ENCODE results near the gene RHOT2.

Gene RHOT2

DNA sequence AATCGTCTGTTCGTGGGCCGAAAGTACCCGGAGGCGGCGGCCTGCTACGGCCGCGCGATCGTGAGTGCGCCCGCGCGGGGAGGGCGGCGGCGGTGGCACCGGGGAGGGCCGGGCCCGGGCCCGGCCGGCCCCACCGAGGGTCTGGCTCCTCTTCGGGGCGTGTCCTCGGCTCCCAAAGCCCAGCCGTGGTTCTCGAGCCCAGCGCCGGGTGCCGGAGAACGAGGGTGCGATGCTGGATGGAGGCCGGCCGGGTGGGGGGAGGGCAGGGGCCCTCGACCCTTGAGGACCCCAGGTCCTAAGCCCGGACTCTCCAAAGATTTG, 12.7 kb downstream of the RHOT2 start:
- Mint-ChIP-seq H3K4me3 (peak overlapping the region; percentile 75 to 78), H3K27me3 (no peaks in the 10 kb centered on the region), H3K9me3 (no peaks in the 10 kb centered on the region), H3K4me1 (ENCODE audit: low read depth in 2 of 2) (peaks cover 7 to 33% of the 10 kb centered on the region in 2 donors), H3K36me3 (ENCODE audit: insufficient read depth) (peaks cover 35% of the 10 kb centered on the region), H3K27ac (peak overlapping the region in 1 of 2 donors; percentile 32)
- ATAC-seq (replicated peaks): no peak
- no peak for DNase-seq

GRCh38 chr16:680967-681745, 13.2 kb downstream of the RHOT2 start:
- H3K36me3 Mint-ChIP-seq (ENCODE audit: insufficient read depth): peaks cover 35% of the 10 kb centered on the region
- peak overlapping the region; percentile 32 to 44 for H3K27ac Mint-ChIP-seq
- peak overlapping the region; percentile 75 to 78 for H3K4me3 Mint-ChIP-seq
- H3K4me1 Mint-ChIP-seq (ENCODE audit: low read depth in 2 of 2): peaks cover 7 to 37% of the 10 kb centered on the region in 2 donors
- no peak for ATAC-seq (replicated peaks)
- no peak for DNase-seq
- no peaks in the 10 kb centered on the region for H3K27me3 Mint-ChIP-seq
- H3K9me3 Mint-ChIP-seq: no peaks in the 10 kb centered on the region

DNA sequence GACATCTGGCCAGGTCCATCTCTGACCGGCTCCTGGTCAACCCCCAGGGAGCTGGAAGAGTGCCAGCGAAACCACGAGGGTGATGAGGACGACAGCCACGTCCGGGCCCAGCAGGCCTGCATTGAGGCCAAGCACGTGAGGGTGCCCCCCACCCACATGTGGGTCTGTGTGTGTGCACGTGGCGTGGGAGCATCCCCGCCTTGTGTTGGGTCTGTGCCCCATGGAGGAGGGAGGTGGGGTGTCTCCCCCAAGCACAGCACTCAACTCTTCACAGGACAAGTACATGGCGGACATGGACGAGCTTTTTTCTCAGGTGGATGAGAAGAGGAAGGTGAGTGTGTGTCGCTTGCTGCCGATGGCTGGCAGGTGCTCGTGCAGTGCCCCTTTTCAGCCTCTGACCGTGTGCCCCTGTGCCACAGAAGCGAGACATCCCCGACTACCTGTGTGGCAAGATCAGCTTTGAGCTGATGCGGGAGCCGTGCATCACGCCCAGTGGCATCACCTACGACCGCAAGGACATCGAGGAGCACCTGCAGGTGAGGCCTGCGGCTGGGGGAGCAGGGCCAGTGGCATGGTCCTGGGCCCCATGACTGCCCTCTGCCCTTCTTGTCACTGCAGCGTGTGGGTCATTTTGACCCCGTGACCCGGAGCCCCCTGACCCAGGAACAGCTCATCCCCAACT, 14.0 kb downstream of the RHOT2 start:
- Mint-ChIP-seq H3K4me1 (ENCODE audit: low read depth in 2 of 2) (peaks cover 7 to 36% of the 10 kb centered on the region in 2 donors), H3K27me3 (no peaks in the 10 kb centered on the region), H3K9me3 (no peaks in the 10 kb centered on the region), H3K36me3 (ENCODE audit: insufficient read depth) (peaks cover 35% of the 10 kb centered on the region), H3K4me3 (peak overlapping the region; percentile 75 to 78), H3K27ac (peak overlapping the region in 1 of 2 donors; percentile 32)
- no peak for DNase-seq
- no peak for ATAC-seq (replicated peaks)

DNA sequence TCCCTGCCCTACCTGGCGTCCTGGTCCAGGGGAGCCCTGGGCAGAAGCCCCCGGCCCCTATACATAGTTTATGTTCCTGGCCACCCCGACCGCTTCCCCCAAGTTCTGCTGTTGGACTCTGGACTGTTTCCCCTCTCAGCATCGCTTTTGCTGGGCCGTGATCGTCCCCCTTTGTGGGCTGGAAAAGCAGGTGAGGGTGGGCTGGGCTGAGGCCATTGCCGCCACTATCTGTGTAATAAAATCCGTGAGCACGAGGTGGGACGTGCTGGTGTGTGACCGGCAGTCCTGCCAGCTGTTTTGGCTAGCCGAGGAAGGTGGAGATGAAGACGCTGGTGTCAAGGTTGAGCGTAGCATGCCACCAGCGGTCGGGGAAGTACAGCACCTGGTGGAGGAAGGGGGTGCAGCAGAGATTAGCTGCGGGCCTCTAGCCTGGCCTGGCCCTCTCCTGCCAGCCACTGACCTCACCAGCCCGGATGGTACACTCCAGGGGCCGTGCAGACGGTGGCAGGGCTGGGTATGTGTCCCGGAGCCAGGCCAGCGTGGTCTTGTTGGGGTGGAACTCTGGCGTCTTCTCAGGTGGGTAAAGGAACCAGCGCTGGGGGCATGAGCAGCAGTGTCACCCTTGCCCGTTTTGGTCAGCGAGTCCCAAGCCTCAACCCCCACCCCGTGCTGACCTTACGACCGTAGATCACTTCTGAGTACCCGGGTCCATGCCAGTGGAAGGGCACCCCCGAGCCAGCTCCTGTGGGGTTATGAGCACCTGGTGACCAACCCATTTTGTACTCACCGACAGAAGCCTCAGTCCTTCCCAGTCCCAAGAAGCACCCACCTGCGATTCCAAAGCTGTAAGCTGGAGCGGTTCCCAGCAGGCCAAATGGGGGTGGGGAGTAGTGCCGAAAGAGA, 14.8 kb downstream of the RHOT2 start:
- Mint-ChIP-seq H3K9me3 (no peaks in the 10 kb centered on the region), H3K36me3 (ENCODE audit: insufficient read depth) (peaks cover 35% of the 10 kb centered on the region), H3K4me1 (ENCODE audit: low read depth in 2 of 2) (peaks cover 7 to 35% of the 10 kb centered on the region in 2 donors), H3K4me3 (peak overlapping the region; percentile 75 to 78), H3K27ac (peak overlapping the region; percentile 65 to 83), H3K27me3 (no peaks in the 10 kb centered on the region)
- no peak for ATAC-seq (replicated peaks)
- no peak for DNase-seq

DNA sequence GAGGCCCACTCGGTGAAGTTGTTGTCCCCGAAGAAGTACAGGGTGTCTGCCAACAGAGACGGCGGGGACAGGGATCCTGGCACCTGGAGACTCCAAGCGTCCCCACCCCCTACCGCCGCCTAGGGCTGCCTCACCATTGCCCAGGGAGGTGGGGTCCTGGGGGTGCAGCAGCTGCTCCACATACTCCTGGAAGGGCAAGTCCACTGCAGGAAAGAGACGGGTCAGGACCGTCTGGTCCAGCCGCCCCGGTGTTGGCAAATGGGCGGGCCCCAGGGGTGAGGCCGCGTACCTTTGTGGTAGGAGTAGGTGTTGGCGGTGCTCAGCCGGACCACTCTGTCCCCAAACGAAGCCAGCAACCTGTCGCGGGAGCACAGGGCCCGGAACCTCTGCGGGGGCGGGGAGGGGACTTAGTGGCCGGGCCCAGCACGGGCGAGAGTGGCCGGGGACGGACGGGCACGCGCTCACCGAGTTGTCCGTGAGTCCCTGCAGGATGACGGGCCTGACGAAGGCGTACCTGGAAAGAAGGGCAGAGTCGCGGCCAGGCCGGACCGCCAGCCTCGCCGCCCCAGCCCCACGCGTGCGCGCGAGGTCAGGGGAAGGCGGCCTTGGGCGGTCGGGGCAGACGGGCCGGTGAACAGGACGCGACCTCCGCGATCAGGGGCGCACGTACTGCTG, 15.6 kb downstream of the RHOT2 start:
- Mint-ChIP-seq H3K4me3 (peak overlapping the region; percentile 75 to 78), H3K9me3 (no peaks in the 10 kb centered on the region), H3K27me3 (no peaks in the 10 kb centered on the region), H3K4me1 (ENCODE audit: low read depth in 2 of 2) (peaks cover 7 to 35% of the 10 kb centered on the region in 2 donors), H3K36me3 (ENCODE audit: insufficient read depth) (peaks cover 35% of the 10 kb centered on the region), H3K27ac (peak overlapping the region; percentile 65 to 83)
- ATAC-seq (replicated peaks) (no peak), DNase-seq (no peak)

DNA sequence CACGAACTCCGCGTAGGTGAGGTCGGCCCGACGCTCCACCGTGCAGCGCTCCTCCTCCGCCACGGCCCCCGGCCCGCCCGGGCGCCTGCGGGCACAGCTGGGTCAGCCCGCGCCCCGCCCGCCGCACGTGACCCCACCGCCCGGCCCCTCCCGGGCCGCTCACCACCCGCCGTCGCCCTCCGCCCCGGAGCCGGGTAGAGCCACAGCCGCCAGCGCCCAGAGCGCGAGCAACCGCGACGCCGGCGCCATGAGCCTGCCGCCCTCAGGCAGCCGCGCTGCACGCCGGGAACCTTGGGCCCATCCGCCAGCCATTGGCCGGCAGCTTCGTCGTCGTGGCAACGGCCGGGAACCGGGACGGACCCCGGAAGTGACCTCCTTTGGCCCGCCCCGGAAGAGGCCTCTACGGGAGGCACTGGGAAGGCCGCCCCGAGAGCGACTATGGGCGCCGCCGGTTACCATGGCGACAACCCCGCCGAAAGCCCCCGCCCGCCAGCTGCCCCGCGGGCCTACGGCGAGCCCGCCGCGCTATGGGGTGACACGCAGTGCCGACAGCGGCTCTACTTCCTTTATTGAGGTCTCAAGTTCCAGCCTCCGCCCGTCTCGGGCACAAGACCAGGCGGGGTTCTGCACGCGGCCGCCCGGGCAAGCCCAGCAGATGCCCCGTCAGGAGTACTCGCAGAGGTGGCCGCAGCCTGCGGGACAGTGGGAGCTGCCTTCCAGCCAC, 16.3 kb downstream of the RHOT2 start, which contains the start of gene JMJD8:
JMJD8 (minus strand) TSS at position 264 of the 724 bp plus-strand sequence; CDS start at position 249, 15 bp downstream.
- DNase-seq (peak; percentile 91 to 96 (median 94)), ATAC-seq (replicated peaks) (peak; percentile 76)
- no peaks in the 10 kb centered on the region for H3K27me3 Mint-ChIP-seq
- peaks cover 35% of the 10 kb centered on the region for H3K36me3 Mint-ChIP-seq (ENCODE audit: insufficient read depth)
- peaks cover 7 to 35% of the 10 kb centered on the region in 2 donors for H3K4me1 Mint-ChIP-seq (ENCODE audit: low read depth in 2 of 2)
- H3K27ac Mint-ChIP-seq: peak within 1 kb of the TSS; percentile 75 to 83
- peak within 1 kb of the TSS; percentile 75 to 78 for H3K4me3 Mint-ChIP-seq
- no peaks in the 10 kb centered on the region for H3K9me3 Mint-ChIP-seq

DNA sequence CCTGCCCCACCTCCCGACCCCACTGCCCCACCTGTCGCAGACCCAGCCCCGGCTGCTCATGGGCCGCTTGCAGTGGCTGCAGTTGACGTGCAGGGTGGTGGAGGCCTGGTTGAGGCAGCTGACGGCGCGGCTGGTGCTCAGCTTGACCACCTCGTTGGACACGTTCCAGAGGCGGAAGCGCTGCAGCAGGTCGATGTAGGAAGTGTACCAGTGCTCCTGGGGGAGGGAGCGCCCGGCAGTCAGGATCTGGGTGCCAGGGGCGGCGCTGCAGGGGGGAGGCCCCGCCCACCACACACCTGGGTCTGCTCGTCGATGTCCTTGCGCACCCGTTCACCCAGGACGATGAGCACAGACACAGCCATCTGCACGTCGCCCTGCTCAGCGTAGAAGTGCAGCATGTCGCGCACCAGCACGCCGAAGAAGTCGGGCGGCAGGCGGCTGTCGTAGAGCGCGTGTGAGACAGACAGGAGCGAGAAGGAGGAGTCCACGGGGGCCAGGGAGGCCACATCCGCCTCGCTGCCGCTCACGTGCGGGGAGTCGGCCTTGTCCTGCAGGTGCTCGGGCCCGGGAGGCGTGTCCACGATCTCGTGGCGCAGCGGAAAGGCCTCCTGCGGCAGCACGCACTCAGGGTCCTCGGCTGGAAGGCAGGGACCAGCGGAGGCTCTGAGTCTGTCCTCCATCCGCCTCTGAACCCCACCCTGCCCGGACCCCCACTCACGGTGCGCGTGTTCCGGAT, 17.2 kb downstream of the RHOT2 start:
- Mint-ChIP-seq H3K27ac (peak overlapping the region in 1 of 2 donors; percentile 83), H3K9me3 (no peaks in the 10 kb centered on the region), H3K4me1 (ENCODE audit: low read depth in 2 of 2) (peaks cover 5 to 41% of the 10 kb centered on the region in 2 donors), H3K27me3 (no peaks in the 10 kb centered on the region), H3K4me3 (peak overlapping the region in 1 of 2 donors; percentile 65), H3K36me3 (ENCODE audit: insufficient read depth) (peaks cover 35% of the 10 kb centered on the region)
- ATAC-seq (replicated peaks) (no peak), DNase-seq (no peak)

GRCh38 chr16:685967-686366, 18.0 kb downstream of the RHOT2 start:
- Mint-ChIP-seq H3K4me1 (ENCODE audit: low read depth in 2 of 2) (peaks cover 10 to 42% of the 10 kb centered on the region in 2 donors), H3K27me3 (no peaks in the 10 kb centered on the region), H3K4me3 (peak overlapping the region; percentile 55 to 65), H3K36me3 (ENCODE audit: insufficient read depth) (peaks cover 37% of the 10 kb centered on the region), H3K9me3 (no peaks in the 10 kb centered on the region), H3K27ac (peak overlapping the region in 1 of 2 donors; percentile 78)
- ATAC-seq (replicated peaks): no peak
- DNase-seq: no peak

- Mint-ChIP-seq H3K4me3 (no peak overlapping the region), H3K36me3 (ENCODE audit: insufficient read depth) (peaks cover 34% of the 10 kb centered on the region), H3K4me1 (ENCODE audit: low read depth in 2 of 2) (peaks cover 13 to 35% of the 10 kb centered on the region in 2 donors), H3K9me3 (no peaks in the 10 kb centered on the region), H3K27ac (no peak overlapping the region), H3K27me3 (no peaks in the 10 kb centered on the region)
- no peak for ATAC-seq (replicated peaks)
- no peak for DNase-seq
Observed at GRCh38 chr16:686459-687260, 18.7 kb downstream of the RHOT2 start.

GRCh38 chr16:687499-687898, 19.6 kb downstream of the RHOT2 start:
- Mint-ChIP-seq H3K27ac (no peak overlapping the region), H3K4me3 (peak overlapping the region in 1 of 2 donors; percentile 90), H3K36me3 (ENCODE audit: insufficient read depth) (peaks cover 25% of the 10 kb centered on the region), H3K4me1 (ENCODE audit: low read depth in 2 of 2) (peaks cover 11 to 28% of the 10 kb centered on the region in 2 donors), H3K27me3 (no peaks in the 10 kb centered on the region), H3K9me3 (no peaks in the 10 kb centered on the region)
- DNase-seq (no peak), ATAC-seq (replicated peaks) (no peak)

- Mint-ChIP-seq H3K9me3 (no peaks in the 10 kb centered on the region), H3K4me1 (ENCODE audit: low read depth in 2 of 2) (peaks cover 11 to 25% of the 10 kb centered on the region in 2 donors), H3K36me3 (ENCODE audit: insufficient read depth) (peaks cover 9% of the 10 kb centered on the region), H3K4me3 (peak overlapping the region; percentile 87 to 90), H3K27me3 (no peaks in the 10 kb centered on the region), H3K27ac (peak overlapping the region; percentile 89 to 91)
- DNase-seq: no peak
- ATAC-seq (replicated peaks): no peak
Observed at GRCh38 chr16:689175-689897, 21.4 kb downstream of the RHOT2 start.

Data from effector memory CD8-positive, alpha-beta T cell (primary cell).